ENCODE measurements around the gene UBXN10. TPM values are rescaled to one million over a fixed set of nuclear protein-coding genes. Genes with fewer than 3 reads are reported as not detected.

UBXN10 gene
- total RNA-seq = 3.3 TPM

GRCh38 chr1:20185834-20186782, at the start of gene UBXN10, which contains the start of gene PLA2G2C:
Gene UBXN10, plus strand, starts transcription at chr1:20186096. Its CDS starts 4,466 bp downstream, at chr1:20190562.
Gene PLA2G2C, minus strand, starts transcription at chr1:20186518. Its CDS starts 9,155 bp downstream, at chr1:20177363.
- FAIRE-seq (no peak), DNase-seq (ENCODE audit: low spot score in 2 of 2) (peak in 1 of 2 donors; percentile 44)

- FAIRE-seq = no peak
- DNase-seq (ENCODE audit: low spot score in 2 of 2) = no peak
These were observed 49.6 kb upstream of the UBXN10 start for GRCh38 chr1:20136249-20136648.

GRCh38 chr1:20137055-20137454, 48.8 kb upstream of the UBXN10 start:
- FAIRE-seq (no peak), DNase-seq (ENCODE audit: low spot score in 2 of 2) (no peak)

GRCh38 chr1:20137604-20138003, 48.3 kb upstream of the UBXN10 start:
- no peak for DNase-seq (ENCODE audit: low spot score in 2 of 2)
- FAIRE-seq = no peak

- FAIRE-seq = no peak
- no peak for DNase-seq (ENCODE audit: low spot score in 2 of 2)
These were observed 47.5 kb upstream of the UBXN10 start for GRCh38 chr1:20138346-20138745.

- DNase-seq (ENCODE audit: low spot score in 2 of 2) (no peak), FAIRE-seq (no peak)
These were observed 46.8 kb upstream of the UBXN10 start, which contains the start of gene PLA2G2F for GRCh38 chr1:20138961-20139550. Gene PLA2G2F, plus strand, starts transcription at chr1:20139323. Its CDS starts 105 bp downstream, at chr1:20139428.

GRCh38 chr1:20139776-20140612, 45.9 kb upstream of the UBXN10 start:
- no peak for FAIRE-seq
- DNase-seq (ENCODE audit: low spot score in 2 of 2) = no peak

GRCh38 chr1:20141001-20141400, 44.9 kb upstream of the UBXN10 start:
- FAIRE-seq (no peak), DNase-seq (ENCODE audit: low spot score in 2 of 2) (no peak)

GRCh38 chr1:20141466-20141865, 44.4 kb upstream of the UBXN10 start:
- no peak for DNase-seq (ENCODE audit: low spot score in 2 of 2)
- no peak for FAIRE-seq

GRCh38 chr1:20142001-20142710, 43.7 kb upstream of the UBXN10 start:
- FAIRE-seq (no peak), DNase-seq (ENCODE audit: low spot score in 2 of 2) (no peak)

- FAIRE-seq (no peak), DNase-seq (ENCODE audit: low spot score in 2 of 2) (no peak)
These were observed 42.6 kb upstream of the UBXN10 start for GRCh38 chr1:20143318-20143717.

- DNase-seq (ENCODE audit: low spot score in 2 of 2) (no peak), FAIRE-seq (no peak)
These were observed 41.9 kb upstream of the UBXN10 start for GRCh38 chr1:20143734-20144565.

- FAIRE-seq (no peak), DNase-seq (ENCODE audit: low spot score in 2 of 2) (no peak)
These were observed 37.9 kb upstream of the UBXN10 start for GRCh38 chr1:20147846-20148570.

GRCh38 chr1:20148571-20149500, 37.1 kb upstream of the UBXN10 start:
- DNase-seq (ENCODE audit: low spot score in 2 of 2) = no peak
- no peak for FAIRE-seq

GRCh38 chr1:20149601-20150325, 36.1 kb upstream of the UBXN10 start:
- FAIRE-seq (no peak), DNase-seq (ENCODE audit: low spot score in 2 of 2) (no peak)

- no peak for FAIRE-seq
These were observed 35.6 kb upstream of the UBXN10 start for GRCh38 chr1:20150326-20150705.

GRCh38 chr1:20150969-20151368, 34.9 kb upstream of the UBXN10 start:
- no peak for FAIRE-seq
- no peak for DNase-seq (ENCODE audit: low spot score in 2 of 2)

More at GRCh38 chr1:20150326-20150705, 35.6 kb upstream of the UBXN10 start:
- no peak for DNase-seq (ENCODE audit: low spot score in 2 of 2)

Measured in frontal cortex (tissue), 4 donors.